Measurements from ENCODE around the gene GNG8.
A peak's percentile ranks its signal among the peaks of the same experiment; 100 is the strongest.

GNG8 gene

GRCh38 chr19:46618670-46619231 lies 17.3 kb downstream of the GNG8 start:
- no peak for DNase-seq (ENCODE audit: low read depth)

- DNase-seq (ENCODE audit: low read depth) = no peak
Observed at GRCh38 chr19:46617601-46618000, 18.4 kb downstream of the GNG8 start.

- peak; percentile 42 for DNase-seq (ENCODE audit: low read depth)
Observed at GRCh38 chr19:46616631-46617322, 19.2 kb downstream of the GNG8 start.

GRCh38 chr19:46615966-46616365 lies 20.0 kb downstream of the GNG8 start:
- no peak for DNase-seq (ENCODE audit: low read depth)

GRCh38 chr19:46614114-46614722 lies 21.8 kb downstream of the GNG8 start:
- peak; percentile 68 for DNase-seq (ENCODE audit: low read depth)

DNA sequence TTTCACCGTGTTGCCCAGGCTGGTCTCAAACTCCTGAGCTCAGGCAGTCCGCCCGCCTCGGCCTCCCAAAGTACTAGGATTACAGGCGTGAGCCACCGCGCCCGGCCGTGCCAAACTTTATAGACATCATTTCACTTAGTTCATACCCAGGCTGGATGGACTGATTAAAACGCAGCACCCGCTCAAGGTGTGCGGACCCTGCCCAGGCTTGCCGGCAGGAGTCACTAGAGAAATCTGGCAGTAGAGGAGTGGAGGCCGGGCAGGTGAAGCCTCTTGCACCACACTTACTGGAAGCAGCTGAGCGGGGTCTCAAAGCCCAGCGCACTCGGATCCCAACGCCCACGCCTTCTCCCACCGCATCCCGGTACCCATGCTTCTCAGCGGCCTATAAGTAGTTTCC lies 22.5 kb downstream of the GNG8 start:
- no peak for DNase-seq (ENCODE audit: low read depth)

- DNase-seq (ENCODE audit: low read depth) = no peak
Observed at GRCh38 chr19:46611776-46612175, 24.2 kb downstream of the GNG8 start.

DNA sequence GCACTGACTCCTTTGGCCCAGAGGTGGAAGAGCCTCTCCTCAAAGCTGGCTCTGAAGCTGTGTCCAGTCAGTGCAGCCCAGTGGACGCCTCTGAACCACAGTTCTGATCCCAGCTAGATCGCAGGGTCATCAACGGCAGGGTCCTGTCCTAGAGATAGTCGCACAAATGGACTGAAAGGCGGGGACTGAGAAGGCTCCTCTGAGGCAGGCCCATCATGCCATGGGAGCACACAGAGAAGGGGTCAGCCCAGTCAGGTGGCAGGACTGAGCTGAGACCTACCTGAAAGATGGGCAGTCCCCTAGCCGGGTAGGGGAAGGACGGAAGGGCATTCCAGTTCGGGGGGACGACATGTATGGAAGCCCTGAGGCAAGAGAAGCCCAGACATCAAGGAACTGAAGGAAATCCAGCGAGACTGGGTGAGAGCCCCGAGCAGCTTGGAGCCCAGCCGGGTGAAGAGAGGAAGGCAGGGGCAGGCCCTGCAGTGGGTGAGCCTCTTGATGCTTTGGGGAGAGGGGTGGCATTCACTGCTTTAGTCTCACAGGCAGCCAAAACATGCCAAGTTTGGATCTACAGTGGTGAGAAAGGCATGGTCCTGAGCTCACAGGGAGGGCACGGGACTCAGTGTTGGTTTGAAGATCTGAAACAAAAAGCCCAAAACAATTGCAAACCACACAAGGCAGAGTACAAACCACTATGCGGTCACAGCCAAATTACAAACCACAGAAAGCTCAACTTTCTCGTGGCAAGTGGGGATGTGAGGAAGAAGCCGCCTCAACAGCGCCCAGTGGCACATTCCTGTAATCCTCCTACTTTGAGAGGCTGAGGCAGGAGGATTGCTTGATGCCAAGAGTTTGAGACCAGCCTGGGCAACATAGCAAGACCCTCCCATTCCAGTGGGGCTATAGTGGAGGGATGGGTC lies 24.9 kb downstream of the GNG8 start:
- no peak for DNase-seq (ENCODE audit: low read depth)

GRCh38 chr19:46610413-46610775 lies 25.6 kb downstream of the GNG8 start:
- DNase-seq (ENCODE audit: low read depth) = no peak

GRCh38 chr19:46609511-46610412 lies 26.2 kb downstream of the GNG8 start:
- no peak for DNase-seq (ENCODE audit: low read depth)

DNA sequence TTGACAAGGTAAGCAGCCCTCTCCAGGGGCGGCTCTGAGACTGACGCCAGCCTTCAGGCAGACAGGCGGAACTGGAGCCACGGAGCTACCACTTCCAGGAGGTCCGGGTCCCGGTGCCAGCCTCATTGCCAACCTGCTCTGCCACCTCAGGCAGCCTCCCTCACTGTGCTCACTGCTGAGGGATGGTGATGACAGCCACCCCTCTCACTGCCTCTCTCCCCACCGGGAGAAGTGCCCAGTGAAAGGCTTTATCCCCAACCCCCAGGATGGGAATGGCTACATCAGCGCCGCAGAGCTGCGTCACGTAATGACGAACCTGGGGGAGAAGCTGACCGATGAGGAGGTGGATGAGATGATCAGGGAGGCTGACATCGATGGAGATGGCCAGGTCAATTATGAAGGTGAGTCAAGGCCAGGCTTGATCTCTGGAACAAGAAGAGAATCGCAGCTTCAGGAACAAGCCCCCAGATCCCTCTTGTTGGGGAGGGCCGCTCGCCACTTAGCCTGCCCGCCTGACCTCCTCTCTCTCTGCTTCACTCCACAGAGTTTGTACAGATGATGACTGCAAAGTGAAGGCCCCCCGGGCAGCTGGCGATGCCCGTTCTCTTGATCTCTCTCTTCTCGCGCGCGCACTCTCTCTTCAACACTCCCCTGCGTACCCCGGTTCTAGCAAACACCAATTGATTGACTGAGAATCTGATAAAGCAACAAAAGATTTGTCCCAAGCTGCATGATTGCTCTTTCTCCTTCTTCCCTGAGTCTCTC lies 27.2 kb downstream of the GNG8 start:
- DNase-seq (ENCODE audit: low read depth) = no peak

GRCh38 chr19:46608178-46608577 lies 27.8 kb downstream of the GNG8 start:
- DNase-seq (ENCODE audit: low read depth) = no peak

GRCh38 chr19:46607448-46607841 lies 28.6 kb downstream of the GNG8 start:
- DNase-seq (ENCODE audit: low read depth) = no peak

DNA sequence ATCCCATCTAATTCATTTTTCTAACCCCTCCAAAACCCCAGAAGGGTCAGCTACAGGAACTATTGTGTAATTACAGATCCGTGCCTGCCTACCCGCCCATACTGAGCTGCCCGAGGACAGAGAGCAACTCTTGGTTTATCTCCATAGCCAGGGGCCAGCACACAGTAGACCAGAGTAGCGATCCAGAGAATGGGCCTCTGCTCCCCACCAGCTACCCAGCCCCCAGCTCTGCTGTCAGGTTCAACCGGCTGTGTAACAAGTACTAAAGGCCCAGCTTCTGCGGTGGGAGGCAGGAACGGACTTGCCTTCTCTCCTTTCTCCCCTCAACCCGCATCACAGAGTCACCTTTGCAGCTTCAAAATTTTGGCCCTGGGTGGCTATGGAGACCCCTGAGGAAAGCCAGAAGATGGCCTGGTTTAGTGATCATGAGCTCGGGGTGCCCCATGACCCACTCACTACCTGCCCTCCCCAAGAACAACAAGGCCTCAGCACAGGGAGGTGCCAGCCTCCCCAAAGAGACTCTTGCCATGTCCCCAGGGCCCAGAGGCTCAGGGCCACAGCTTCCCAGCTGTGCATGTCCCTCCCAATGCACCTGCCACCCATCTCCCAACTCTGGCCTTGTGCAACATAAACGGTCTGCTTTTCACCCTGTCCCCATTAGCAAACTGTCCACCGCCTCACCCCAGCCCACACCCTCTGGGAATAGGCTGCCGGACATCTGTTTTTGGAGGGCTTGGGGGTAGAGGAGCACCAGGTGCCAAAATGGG lies 29.1 kb downstream of the GNG8 start:
- no peak for DNase-seq (ENCODE audit: low read depth)

DNA sequence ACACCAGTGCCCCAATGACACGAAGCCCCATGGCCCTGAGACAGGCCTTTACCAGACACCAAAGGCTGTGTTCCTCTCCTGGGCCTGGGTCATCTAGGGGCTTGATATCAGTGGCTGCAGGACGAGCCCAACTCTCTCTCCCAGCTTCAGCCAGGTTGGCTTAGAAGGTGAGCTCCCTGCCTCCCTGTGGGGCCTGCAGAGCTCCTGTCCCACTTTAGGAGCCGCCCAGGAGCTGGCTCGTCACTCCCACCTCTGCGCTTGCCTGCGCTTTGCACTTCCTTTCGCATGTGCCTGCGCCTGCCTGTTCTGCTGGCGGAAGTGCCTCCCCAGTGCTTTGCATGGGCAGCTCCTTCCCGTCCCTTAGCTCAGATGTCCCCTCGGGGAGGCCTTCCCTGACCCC lies 30.0 kb downstream of the GNG8 start:
- DNase-seq (ENCODE audit: low read depth) = no peak

GRCh38 chr19:46605356-46605821 lies 30.6 kb downstream of the GNG8 start:
- DNase-seq (ENCODE audit: low read depth) = no peak

DNA sequence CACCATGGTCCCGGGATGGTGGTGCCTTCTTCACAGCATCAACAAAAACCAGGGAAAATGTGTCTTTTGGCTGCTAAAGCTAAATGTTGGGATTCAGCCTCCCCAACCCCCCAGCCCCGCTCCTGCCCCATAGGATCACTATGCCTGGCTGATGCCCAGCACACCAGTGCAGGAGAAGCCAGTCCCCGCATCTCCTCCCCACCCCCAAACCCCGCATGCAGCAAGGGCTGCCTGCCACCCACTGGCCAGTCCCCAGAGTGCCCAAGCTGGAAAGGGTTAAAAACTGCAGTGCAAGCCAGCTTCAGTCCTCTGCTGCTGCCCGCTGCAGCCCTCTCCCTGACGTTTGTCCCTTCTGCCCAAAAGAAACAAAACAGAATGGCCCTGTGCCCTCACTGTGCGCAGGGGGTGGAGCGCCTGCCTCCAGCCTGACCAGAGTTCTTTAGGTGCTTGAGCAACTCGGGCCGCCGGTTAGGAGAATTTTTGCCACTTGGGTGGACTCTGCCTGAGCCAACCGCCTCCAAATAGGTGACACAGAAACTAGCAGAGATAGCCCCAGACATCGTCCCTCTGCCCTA lies 31.1 kb downstream of the GNG8 start:
- DNase-seq (ENCODE audit: low read depth) = no peak

DNA sequence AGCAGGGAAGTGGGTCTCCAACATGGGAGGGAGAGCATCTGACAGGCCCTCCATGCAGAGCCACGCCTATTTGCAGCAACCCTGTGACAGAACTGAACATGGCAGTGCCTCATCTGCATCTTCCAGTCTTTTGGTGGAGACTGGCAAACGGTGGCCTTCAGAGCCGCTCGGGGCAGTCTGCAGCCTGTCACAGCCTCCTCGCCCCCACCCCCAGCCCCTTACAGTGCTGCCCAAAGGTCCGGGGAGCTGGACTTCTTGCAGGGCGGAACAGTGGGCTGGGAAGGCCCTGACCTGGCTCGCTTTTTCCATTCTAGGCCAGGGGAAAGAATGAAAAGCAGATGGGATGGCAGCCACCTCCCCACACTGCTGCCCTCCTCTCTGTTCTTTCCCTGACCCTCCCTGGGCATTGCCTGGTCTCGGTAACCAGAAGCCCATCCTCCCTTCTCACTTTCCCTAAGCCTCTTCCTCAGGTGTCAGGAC lies 32.2 kb downstream of the GNG8 start:
- no peak for DNase-seq (ENCODE audit: low read depth)

- no peak for DNase-seq (ENCODE audit: low read depth)
Observed at GRCh38 chr19:46603195-46603637, 32.8 kb downstream of the GNG8 start.

Measured in stimulated activated CD8-positive, alpha-beta memory T cell treated with anti-CD3 and anti-CD28 coated beads, Interleukin-4, amount 100 ng/mL, for 24 hours (primary cell).